ENCODE data around the gene EPB41. TPM values are rescaled to one million over a fixed set of nuclear protein-coding genes. Genes with fewer than 3 reads are reported as not detected.
A peak's percentile ranks its signal among the peaks of the same experiment; 100 is the strongest.
"Not testable (repeated sequence)": the region's sequence is repeated elsewhere in the genome, so short reads cannot be mapped to it uniquely, and the experiment has no call there.

The EPB41 gene
- total RNA-seq, 1 donor from 2014 or later = 24.9 TPM

- no peak for ATAC-seq
- no peak for DNase-seq
- intact Hi-C loops (cut with micrococcal nuclease) = no loop called here
These were observed 229.8 kb downstream of the EPB41 start for GRCh38 chr1:29144178-29144577.

- intact Hi-C loops (cut with micrococcal nuclease) = no loop called here
- ATAC-seq (peak; percentile 44), DNase-seq (no peak)
These were observed 231.5 kb downstream of the EPB41 start for GRCh38 chr1:29145739-29146437.

GRCh38 chr1:29148656-29149491 lies 234.5 kb downstream of the EPB41 start:
- no peak for DNase-seq
- intact Hi-C loops (cut with micrococcal nuclease) = no loop called here

GRCh38 chr1:29150346-29150745 lies 236.0 kb downstream of the EPB41 start:
- DNase-seq = not testable (repeated sequence)

More at GRCh38 chr1:29148656-29149491, 234.5 kb downstream of the EPB41 start:
- no peak for ATAC-seq

GRCh38 chr1:29152046-29152805 lies 237.9 kb downstream of the EPB41 start:
- no peak for ATAC-seq
- DNase-seq = no peak
- intact Hi-C loops (cut with micrococcal nuclease) = no loop called here

More at GRCh38 chr1:29150346-29150745, 236.0 kb downstream of the EPB41 start:
- intact Hi-C loops (cut with micrococcal nuclease); ATAC-seq: not testable (repeated sequence)

GRCh38 chr1:29156543-29157268 lies 242.3 kb downstream of the EPB41 start:
- no peak for DNase-seq
- intact Hi-C loops (cut with micrococcal nuclease) = no loop called here
- ATAC-seq = peak; percentile 67

- ATAC-seq = no peak
- DNase-seq = no peak
- intact Hi-C loops (cut with micrococcal nuclease) = no loop called here
These were observed 242.9 kb downstream of the EPB41 start for GRCh38 chr1:29157269-29157601.

- intact Hi-C loops (cut with micrococcal nuclease) = no loop called here
- ATAC-seq (no peak), DNase-seq (no peak)
These were observed 245.4 kb downstream of the EPB41 start for GRCh38 chr1:29159773-29160172.

- intact Hi-C loops (cut with micrococcal nuclease) = no loop called here
- ATAC-seq (no peak), DNase-seq (no peak)
These were observed 247.7 kb downstream of the EPB41 start for GRCh38 chr1:29162025-29162424.

GRCh38 chr1:29162476-29163138 lies 248.2 kb downstream of the EPB41 start:
- ATAC-seq (peak; percentile 81), DNase-seq (peak; percentile 59)
- intact Hi-C loops (cut with micrococcal nuclease) = no loop called here

- no peak for DNase-seq
- intact Hi-C loops (cut with micrococcal nuclease) = no loop called here
- no peak for ATAC-seq
These were observed 250.2 kb downstream of the EPB41 start for GRCh38 chr1:29164588-29164987.

- ATAC-seq (no peak), DNase-seq (no peak)
- intact Hi-C loops (cut with micrococcal nuclease) = no loop called here
These were observed 252.0 kb downstream of the EPB41 start for GRCh38 chr1:29166291-29166878.

GRCh38 chr1:29167904-29168303 lies 253.5 kb downstream of the EPB41 start:
- ATAC-seq = no peak
- no peak for DNase-seq
- intact Hi-C loops (cut with micrococcal nuclease) = no loop called here

Other genes starting within 250 kb of the EPB41 start
- gene GMEB1, start 245.8 kb upstream of the EPB41 start, total RNA-seq = 6.7 TPM
- 36.0 TPM for gene YTHDF2, start 177.6 kb upstream of the EPB41 start, total RNA-seq
- not detected for gene OPRD1, start 102.4 kb upstream of the EPB41 start, total RNA-seq
- gene TMEM200B, start 209.3 kb downstream of the EPB41 start, total RNA-seq = 1.5 TPM

Measured in left ventricle myocardium superior (tissue), 1 donor.